GM23248 (cell line): ENCODE measurements around the gene XKR7. TPM values are rescaled to one million over a fixed set of nuclear protein-coding genes. Genes with fewer than 3 reads are reported as not detected.

Source experiments
- DNase-seq: peaks from one replicate; pipeline ENCODE4 v3.0.0-alpha.2; 2015
- H2AFZ ChIP-seq: fragments of 200-600 bp; sonication (generic); 2 replicates; pipeline ENCODE4 v1.6.1; 2016; ENCODE audit warnings: antibody characterized with exemption
- H3F3A ChIP-seq: fragments of 200-600 bp; sonication (generic); 2 replicates; pipeline ENCODE4 v1.6.1; 2016; ENCODE audit warnings: mild to moderate bottlenecking, antibody characterized with exemption, mixed run types; ENCODE audit not compliant: insufficient read depth
- H3K27ac ChIP-seq: fragments of 200-600 bp; sonication (generic); 2 replicates; pipeline ENCODE4 v1.5.1; 2016; ENCODE audit warnings: mild to moderate bottlenecking
- H3K27me3 ChIP-seq: fragments of 200-600 bp; sonication (generic); replicated peaks from 2 replicates; pipeline ENCODE4 v1.6.1; 2016; ENCODE audit warnings: mild to moderate bottlenecking; ENCODE audit not compliant: insufficient read depth
- H3K36me3 ChIP-seq: fragments of 200-600 bp; sonication (generic); 2 replicates; pipeline ENCODE4 v1.6.1; 2016; ENCODE audit warnings: low read depth, mild to moderate bottlenecking
- H3K4me1 ChIP-seq: fragments of 200-600 bp; sonication (generic); 2 replicates; pipeline ENCODE4 v1.6.1; 2016; ENCODE audit warnings: mild to moderate bottlenecking; ENCODE audit not compliant: insufficient read depth
- H3K4me2 ChIP-seq: fragments of 200-600 bp; sonication (generic); one replicate; pipeline ENCODE4 v1.6.1; 2016; ENCODE audit warnings: mild to moderate bottlenecking; ENCODE audit not compliant: unreplicated experiment
- H3K4me3 ChIP-seq: fragments of 200-600 bp; sonication (generic); 2 replicates; pipeline ENCODE4 v1.5.1; 2016; ENCODE audit warnings: mild to moderate bottlenecking
- H3K79me2 ChIP-seq: fragments of 200-600 bp; sonication (generic); 2 replicates; pipeline ENCODE4 v1.6.1; 2016; ENCODE audit warnings: mild to moderate bottlenecking; ENCODE audit not compliant: insufficient read depth
- H3K9ac ChIP-seq: fragments of 200-600 bp; sonication (generic); 2 replicates; pipeline ENCODE4 v1.6.1; 2016; ENCODE audit warnings: mild to moderate bottlenecking
- H3K9me2 ChIP-seq: fragments of 200-600 bp; sonication (generic); 2 replicates; pipeline ENCODE4 v1.6.1; 2016; ENCODE audit warnings: mixed run types, mild to moderate bottlenecking, moderate library complexity; ENCODE audit not compliant: insufficient read depth
- H3K9me3 ChIP-seq: fragments of 200-600 bp; sonication (generic); one replicate; pipeline ENCODE4 v1.6.1; 2017; ENCODE audit warnings: low read depth
- H4K20me1 ChIP-seq: fragments of 200-600 bp; sonication (generic); 2 replicates; pipeline ENCODE4 v1.6.0; 2016; ENCODE audit not compliant: insufficient read depth
- EZH2 ChIP-seq: fragments of 200-600 bp; sonication (generic); IDR thresholded peaks from 2 replicates; pipeline ENCODE4 v1.6.1; 2018; ENCODE audit warnings: antibody characterized with exemption, mild to moderate bottlenecking; ENCODE audit not compliant: insufficient read depth, poor library complexity, severe bottlenecking
- EZH2phosphoT487 ChIP-seq: fragments of 200-600 bp; sonication (generic); IDR thresholded peaks from 2 replicates; pipeline ENCODE4 v1.6.1; 2018; ENCODE audit warnings: antibody characterized with exemption, moderate library complexity, mild to moderate bottlenecking, low read depth; ENCODE audit not compliant: insufficient read depth
- WGBS, 2 experiments: methylation state at CpG; one replicate each; pipeline ENCODE4 v1.1.6; 2015 to 2017; ENCODE audit warnings: low lambda C conversion rate in 2 of 2, low coverage in 1 of 2; ENCODE audit errors: missing lambda C conversion rate in 2 of 2; 5-methylcytosine and 5-hydroxymethylcytosine counted together
- in situ Hi-C: fragments of 300-500 bp; cut with MboI; formaldehyde crosslinking; loops from 2 replicates; pipeline ENCODE4 v1.15.0; 2020
- polyA plus RNA-seq: library from polyadenylated mRNA; unstranded; fragments of >200 nt; fragmentation: Nextera tagmentation; extraction: Ambion mirVana; gene quantifications from 2 replicates; pipeline ENCODE4 v1.2.1, GENCODE V29; 2016
- small RNA-seq: library from RNA; depleted of rRNA; stranded (forward); fragments of <200 nt; gene quantifications from one replicate; pipeline ENCODE3, GENCODE V24; 2014; ENCODE audit warnings: low read depth, low replicate concordance
- total RNA-seq: library from RNA; depleted of rRNA; stranded (reverse); fragments of >200 nt; shearing (Covaris generic); gene quantifications from 2 replicates; pipeline ENCODE4 v1.2.3, GENCODE V29; 2014; rRNA removed

The XKR7 gene
- total and polyA plus RNA-seq, 2 experiments from 2014 or later: not detected

- peaks cover 78% of the 10 kb centered on the region for H3K27me3 ChIP-seq
- 17% methylated on average over 15 to 17 of the region's 17 CpGs for WGBS, 2 experiments
- TF ChIP-seq EZH2phosphoT487: no peak
- TF ChIP-seq EZH2: no peak
Observed at GRCh38 chr20:32050851-32051556, 83.1 kb downstream of the XKR7 start.

DNA sequence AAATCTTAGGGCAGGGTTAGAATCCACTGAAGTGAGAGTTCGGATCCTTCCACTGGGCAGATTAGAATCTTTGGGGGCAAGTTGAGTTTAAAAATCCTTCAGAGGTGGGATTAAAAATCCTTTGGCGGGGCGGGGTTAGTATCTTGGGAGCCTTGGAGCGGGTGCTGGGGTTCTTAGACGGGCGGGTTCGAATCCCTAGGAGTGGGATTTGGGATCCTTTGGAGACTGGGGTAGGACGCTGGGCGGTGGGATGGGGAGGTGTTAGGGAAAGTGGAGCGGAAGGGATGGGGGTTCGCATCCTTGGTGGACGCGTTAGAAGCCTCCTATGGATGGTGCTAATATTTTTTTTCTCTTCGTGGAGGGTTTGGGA is 83.8 kb downstream of the XKR7 start:
- Histone ChIP-seq H4K20me1 (no peaks in the 10 kb centered on the region), H3K79me2 (no peaks in the 10 kb centered on the region), H2AFZ (no peak overlapping the region), H3K36me3 (no peaks in the 10 kb centered on the region), H3K27me3 (peaks cover 77% of the 10 kb centered on the region), H3K4me2 (no peak overlapping the region), H3K4me3 (no peak overlapping the region), H3K9me2 (no peaks in the 10 kb centered on the region), H3F3A (no peaks in the 10 kb centered on the region), H3K27ac (no peak overlapping the region), H3K9me3 (no peaks in the 10 kb centered on the region), H3K4me1 (no peaks in the 10 kb centered on the region), H3K9ac (no peak overlapping the region)
- TF ChIP-seq EZH2 (peak; percentile 89), EZH2phosphoT487 (0 out of 2 replicates have a peak, but pooled peaks have one; percentile 40)
- WGBS, 2 experiments: 12 to 19% methylated on average over 13 to 14 of the region's 14 CpGs
- no peak for DNase-seq
- in situ Hi-C loops: no loop called here

More at GRCh38 chr20:32050851-32051556, 83.1 kb downstream of the XKR7 start:
- DNase-seq: no peak
- Histone ChIP-seq H3K9me2 (no peaks in the 10 kb centered on the region), H3K27ac (no peak overlapping the region), H2AFZ (no peak overlapping the region), H3K9me3 (no peaks in the 10 kb centered on the region), H4K20me1 (no peaks in the 10 kb centered on the region), H3K79me2 (no peaks in the 10 kb centered on the region), H3K4me2 (no peak overlapping the region), H3K4me1 (no peaks in the 10 kb centered on the region), H3F3A (no peaks in the 10 kb centered on the region), H3K4me3 (no peak overlapping the region), H3K9ac (no peak overlapping the region), H3K36me3 (no peaks in the 10 kb centered on the region)
- in situ Hi-C loops: no loop called here

GRCh38 chr20:32052090-32052777 is 84.3 kb downstream of the XKR7 start, which contains the start of gene HCK:
TSS of gene HCK (plus strand) at chr20:32052242.
- Histone ChIP-seq H3K9me3 (no peaks in the 10 kb centered on the region), H3K9me2 (no peaks in the 10 kb centered on the region), H3K4me2 (no peak within 1 kb of the TSS), H3K9ac (no peak within 1 kb of the TSS), H3K36me3 (no peaks in the 10 kb centered on the region), H3K27me3 (peaks cover 81% of the 10 kb centered on the region), H3F3A (no peaks in the 10 kb centered on the region), H3K4me3 (no peak within 1 kb of the TSS), H3K79me2 (no peaks in the 10 kb centered on the region), H2AFZ (no peak within 1 kb of the TSS), H3K27ac (no peak within 1 kb of the TSS), H3K4me1 (no peaks in the 10 kb centered on the region), H4K20me1 (no peaks in the 10 kb centered on the region)
- in situ Hi-C loops: no loop called here
- TF ChIP-seq EZH2phosphoT487: 0 out of 2 replicates have a peak, but pooled peaks have one; percentile 18
- peak; percentile 36 for TF ChIP-seq EZH2
- WGBS, 2 experiments: 3 to 4% methylated on average over 51 to 58 of the region's 58 CpGs
- DNase-seq: peak; percentile 23

- H3K36me3 ChIP-seq: no peaks in the 10 kb centered on the region
- 15 to 27% methylated on average over 10 to 22 of the region's 22 CpGs for WGBS, 2 experiments
- no peak overlapping the region for H3K4me2 ChIP-seq
- TF ChIP-seq EZH2 (peak; percentile 26), EZH2phosphoT487 (0 out of 2 replicates have a peak, but pooled peaks have one; percentile 12)
- no peaks in the 10 kb centered on the region for H4K20me1 ChIP-seq
- H3K9ac ChIP-seq: no peak overlapping the region
- in situ Hi-C loops: no loop called here
- H3K27ac ChIP-seq: no peak overlapping the region
- H2AFZ ChIP-seq: no peak overlapping the region
- H3K4me1 ChIP-seq: no peaks in the 10 kb centered on the region
- H3K27me3 ChIP-seq: peaks cover 81% of the 10 kb centered on the region
- no peak overlapping the region for H3K4me3 ChIP-seq
- no peaks in the 10 kb centered on the region for H3K9me3 ChIP-seq
- DNase-seq: no peak
- no peaks in the 10 kb centered on the region for H3F3A ChIP-seq
- H3K9me2 ChIP-seq: no peaks in the 10 kb centered on the region
- H3K79me2 ChIP-seq: no peaks in the 10 kb centered on the region
Observed at GRCh38 chr20:32052778-32053362, 84.9 kb downstream of the XKR7 start.

Small RNA genes lying within 50 kb of the gene (small RNA-seq; reads per million reads assigned to genes)
- gene RNA5SP481: 0.31 reads per million
- not detected for gene RNA5SP482

Other genes with a start within 250 kb of the XKR7 start
- gene BCL2L1, start 245.3 kb upstream of the XKR7 start, total RNA-seq: 83.8 and 95.1 TPM in 2 replicates
- gene BCL2L1, start 245.3 kb upstream of the XKR7 start, polyA plus RNA-seq: 56.2 and 56.3 TPM in 2 replicates
- gene TPX2, start 228.9 kb upstream of the XKR7 start, total RNA-seq: 35.5 and 39.6 TPM in 2 replicates
- gene TPX2, start 228.9 kb upstream of the XKR7 start, polyA plus RNA-seq: 37.6 and 37.7 TPM in 2 replicates
- gene MYLK2, start 148.8 kb upstream of the XKR7 start, total RNA-seq: 0.63 TPM in 1 of 2 replicates, not detected in the other
- not detected in 2 replicates for gene MYLK2, start 148.8 kb upstream of the XKR7 start, polyA plus RNA-seq
- not detected in 2 replicates for gene FOXS1, start 122.5 kb upstream of the XKR7 start, total RNA-seq
- not detected in 2 replicates for gene FOXS1, start 122.5 kb upstream of the XKR7 start, polyA plus RNA-seq
- gene DUSP15, start 97.6 kb upstream of the XKR7 start, total RNA-seq: not detected in 2 replicates
- gene DUSP15, start 97.6 kb upstream of the XKR7 start, polyA plus RNA-seq: not detected in 2 replicates
- not detected in 2 replicates for gene TTLL9, start 97.5 kb upstream of the XKR7 start, total RNA-seq
- not detected in 2 replicates for gene TTLL9, start 97.5 kb upstream of the XKR7 start, polyA plus RNA-seq
- gene PDRG1, start 16.1 kb upstream of the XKR7 start, total RNA-seq: 5.7 and 10.8 TPM in 2 replicates
- 16.7 and 17.2 TPM in 2 replicates for gene PDRG1, start 16.1 kb upstream of the XKR7 start, polyA plus RNA-seq
- gene CCM2L, start 42.3 kb downstream of the XKR7 start, total RNA-seq: not detected in 2 replicates
- not detected in 2 replicates for gene CCM2L, start 42.3 kb downstream of the XKR7 start, polyA plus RNA-seq
- gene HCK, start 84.1 kb downstream of the XKR7 start, total RNA-seq: not detected in 2 replicates
- not detected in 2 replicates for gene HCK, start 84.1 kb downstream of the XKR7 start, polyA plus RNA-seq
- gene TM9SF4, start 141.6 kb downstream of the XKR7 start, total RNA-seq: 40.3 and 41.3 TPM in 2 replicates
- gene TM9SF4, start 141.6 kb downstream of the XKR7 start, polyA plus RNA-seq: 35.2 and 38.6 TPM in 2 replicates
- 2.1 and 4.2 TPM in 2 replicates for gene PLAGL2, start 239.6 kb downstream of the XKR7 start, total RNA-seq
- gene PLAGL2, start 239.6 kb downstream of the XKR7 start, polyA plus RNA-seq: 3.7 and 4.1 TPM in 2 replicates
- 54.1 and 78.4 TPM in 2 replicates for gene POFUT1, start 239.7 kb downstream of the XKR7 start, total RNA-seq
- 32.5 and 35.4 TPM in 2 replicates for gene POFUT1, start 239.7 kb downstream of the XKR7 start, polyA plus RNA-seq